Measurements from ENCODE around the gene IRX2. TPM values are rescaled to one million over a fixed set of nuclear protein-coding genes. Genes with fewer than 3 reads are reported as not detected.

Gene IRX2
- total and polyA plus RNA-seq, 2 of the 8 experiments (the other 6 are each of a cell fraction or from before 2014, with no cell fraction given) = 23.4 to 40.4 TPM

DNA sequence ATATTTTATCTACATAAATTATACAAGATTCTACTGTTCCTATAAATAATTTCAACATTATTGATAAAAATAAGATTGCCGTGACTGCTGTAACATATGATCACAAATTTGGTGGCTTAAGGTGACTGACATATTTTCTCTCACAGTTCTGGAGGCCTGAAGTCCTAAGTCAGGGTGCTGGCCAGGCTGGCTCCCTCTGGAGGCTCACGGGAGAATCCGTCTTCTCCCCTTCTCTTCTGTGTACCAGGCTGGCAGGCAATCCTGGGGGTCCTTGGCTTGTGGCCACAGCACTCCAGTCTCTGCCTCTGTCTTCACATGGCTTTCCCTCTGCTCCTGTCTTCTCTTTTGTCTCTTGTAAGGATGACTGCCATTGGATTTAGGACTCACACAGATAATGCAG is 31.7 kb upstream of the IRX2 start:
- Histone ChIP-seq H3K9ac (replicated peaks in 1 of 4; ENCODE audit: extremely low read depth in 1 of 4, low read depth in 3 of 4, low read length in 3 of 4) (no peak overlapping the region), H4K5ac (ENCODE audit: insufficient read length, low read depth, low read length) (no peak overlapping the region), H2BK5ac (ENCODE audit: low read depth, low read length) (no peak overlapping the region), H3K14ac (ENCODE audit: insufficient read length) (no peak overlapping the region), H2AK5ac (ENCODE audit: low read depth, low read length) (no peak overlapping the region), H2BK12ac (ENCODE audit: low read depth, low read length) (no peak overlapping the region), H4K8ac (ENCODE audit: extremely low read depth, insufficient read depth, low read length) (no peak overlapping the region), H3K27me3 (replicated peaks in 1 of 4; ENCODE audit: control insufficient read depth in 3 of 4, extremely low read depth in 1 of 4, insufficient read depth in 3 of 4, low read length in 3 of 4) (no peaks in the 10 kb centered on the region), H3K4me2 (ENCODE audit: insufficient read depth in 1 of 2, low read depth in 2 of 2, low read length in 2 of 2) (no peak overlapping the region), H2BK120ac (replicated peaks; ENCODE audit: low read depth, low read length) (no peak overlapping the region), H3K4ac (replicated peaks; ENCODE audit: insufficient read length, low read depth, low read length) (no peak overlapping the region), H3K79me2 (ENCODE audit: control insufficient read depth in 1 of 2, insufficient read depth in 2 of 2, low read length in 2 of 2) (no peaks in the 10 kb centered on the region), H2AFZ (ENCODE audit: low read length) (no peak overlapping the region), H3K4me3 (ENCODE audit: extremely low read depth in 1 of 4, insufficient read depth in 2 of 4, low read depth in 3 of 4, low read length in 4 of 4) (no peak overlapping the region), H3K56ac (replicated peaks; ENCODE audit: insufficient read length, low read depth, low read length) (no peak overlapping the region), H3K36me3 (ENCODE audit: control insufficient read depth in 2 of 4, insufficient read depth in 4 of 4, low read length in 3 of 4) (no peaks in the 10 kb centered on the region), H3K23me2 (ENCODE audit: low read depth, low read length) (no peaks in the 10 kb centered on the region), H2BK20ac (ENCODE audit: low read length) (no peak overlapping the region), H3K18ac (ENCODE audit: extremely low read depth, low read length) (no peak overlapping the region), H3K9me3 (ENCODE audit: insufficient read depth in 2 of 2, low read depth in 1 of 2, low read length in 1 of 2) (peaks cover 0 to 11% of the 10 kb centered on the region in 2 experiments; a peak in 2 of 4 replicates), H3K79me1 (ENCODE audit: low read depth, low read length) (no peaks in the 10 kb centered on the region), H4K91ac (replicated peaks; ENCODE audit: insufficient read length, low read length) (no peak overlapping the region), H2BK15ac (ENCODE audit: low read length) (no peak overlapping the region), H3K27ac (ENCODE audit: low read depth, low read length) (no peak overlapping the region), H3K4me1 (replicated peaks in 1 of 4; ENCODE audit: control insufficient read depth in 3 of 4, insufficient read depth in 4 of 4, low read length in 3 of 4) (peaks cover 0 to 10% (median 6%) of the 10 kb centered on the region in 4 experiments; a peak in 4 of 7 replicates), H3K23ac (ENCODE audit: insufficient read length) (no peak overlapping the region), H4K20me1 (replicated peaks in 1 of 2; ENCODE audit: control insufficient read depth in 1 of 2, insufficient read depth in 2 of 2, low read length in 2 of 2) (no peaks in the 10 kb centered on the region)
- WGBS, 2 experiments (ENCODE audit: extremely low coverage in 1 of 2, insufficient coverage in 1 of 2, insufficient read length in 1 of 2, insufficient replicate concordance in 2 of 2, low coverage in 1 of 2, low lambda C conversion rate in 2 of 2, missing lambda C conversion rate in 1 of 2) = 69% methylated on average over 3 of the region's 3 CpGs; no CpG with 5 or more reads in 1 of the 2 experiments
- FAIRE-seq (no peak), DNase-seq (ENCODE audit: low read depth in 1 of 2, low spot score in 2 of 2) (no peak)
- ChIA-PET CTCF (ENCODE audit: partially characterized antibody) (interaction anchor here (0.6 kb wide), 1 partner anchor 22 kb away, joined by 3 read pairs; no protein-coding TSS in a partner anchor), POLR2A (ENCODE audit: partially characterized antibody) (no interaction called here)
- TF ChIP-seq SP1 (IDR thresholded peaks at IDR 0.05; ENCODE audit: low read depth, low read length) = no peak
- no peak for TF ChIP-seq CHD2 (IDR thresholded peaks at IDR 0.05; ENCODE audit: low read length)
- TF ChIP-seq RAD21 (IDR thresholded peaks at IDR 0.05 in 1 of 2, conservative IDR thresholded peaks at IDR 0.05 in 1 of 2; ENCODE audit: low read depth in 2 of 2, low read length in 2 of 2) = peak; percentile 25 to 46; a peak in 1 of 4 replicates
- no peak for TF ChIP-seq NANOG (IDR thresholded peaks at IDR 0.05; ENCODE audit: insufficient read depth, low read depth, low read length, poor library complexity, severe bottlenecking)
- no peak for TF ChIP-seq PHF8 (conservative IDR thresholded peaks at IDR 0.05; ENCODE audit: low read depth, low read length)
- no peak for TF ChIP-seq YY1 (IDR thresholded peaks at IDR 0.05; ENCODE audit: low read depth, low read length)
- no peak for TF ChIP-seq CEBPB (IDR thresholded peaks at IDR 0.05; ENCODE audit: low read depth, low read length)
- TF ChIP-seq HDAC2 (IDR thresholded peaks at IDR 0.05; ENCODE audit: borderline replicate concordance in 1 of 2, low read depth in 2 of 2, low read length in 2 of 2) = no peak
- no peak for TF ChIP-seq SAP30 (IDR thresholded peaks at IDR 0.05; ENCODE audit: insufficient read depth, insufficient replicate concordance, low read length)
- no peak for TF ChIP-seq EZH2 (IDR thresholded peaks at IDR 0.05; ENCODE audit: low read depth, low read length, severe bottlenecking)
